PFSK-1 (cell line): ENCODE results near the gene AOAH.

Experiments used
- POLR2AphosphoS5 ChIP-seq: IDR thresholded peaks from 2 replicates; pipeline ENCODE4 v1.6.1; 2012; ENCODE audit warnings: low read depth, mild to moderate bottlenecking, control low read depth, low read length, moderate library complexity
- REST ChIP-seq, 2 experiments: IDR thresholded peaks; 2 replicates each; pipeline versions ENCODE4 v1.6.1 to v1.8.0; 2011 to 2012; ENCODE audit warnings: low read depth in 2 of 2, low read length in 2 of 2, control low read depth in 1 of 2, inconsistent platforms in 1 of 2, mild to moderate bottlenecking in 1 of 2, moderate library complexity in 1 of 2; ENCODE audit not compliant: insufficient read depth in 1 of 2
- SIN3A ChIP-seq: IDR thresholded peaks from 2 replicates; pipeline ENCODE4 v1.6.1; 2012; ENCODE audit warnings: mild to moderate bottlenecking, low read length, moderate library complexity, borderline replicate concordance; ENCODE audit not compliant: insufficient read depth
- TAF1 ChIP-seq: IDR thresholded peaks from 2 replicates; pipeline ENCODE4 v1.6.1; 2012; ENCODE audit warnings: low read length, control low read depth, borderline replicate concordance; ENCODE audit not compliant: insufficient read depth

- TF ChIP-seq SIN3A = no peak
- TF ChIP-seq POLR2AphosphoS5 = no peak
- no peak for TF ChIP-seq TAF1
- no peak for TF ChIP-seq REST (IDR thresholded peaks at IDR 0.05; ENCODE audit: insufficient read depth in 1 of 2, low read depth in 2 of 2, low read length in 2 of 2)
Measured at GRCh38 chr7:36538126-36538525, 186.2 kb downstream of the AOAH start.
